ENCODE data around the gene MCM3. TPM values are rescaled to one million over a fixed set of nuclear protein-coding genes. Genes with fewer than 3 reads are reported as not detected.

The MCM3 gene
- total and polyA plus RNA-seq, 8 donors, result 22.8 to 50.0 (median 30.8) TPM

DNA sequence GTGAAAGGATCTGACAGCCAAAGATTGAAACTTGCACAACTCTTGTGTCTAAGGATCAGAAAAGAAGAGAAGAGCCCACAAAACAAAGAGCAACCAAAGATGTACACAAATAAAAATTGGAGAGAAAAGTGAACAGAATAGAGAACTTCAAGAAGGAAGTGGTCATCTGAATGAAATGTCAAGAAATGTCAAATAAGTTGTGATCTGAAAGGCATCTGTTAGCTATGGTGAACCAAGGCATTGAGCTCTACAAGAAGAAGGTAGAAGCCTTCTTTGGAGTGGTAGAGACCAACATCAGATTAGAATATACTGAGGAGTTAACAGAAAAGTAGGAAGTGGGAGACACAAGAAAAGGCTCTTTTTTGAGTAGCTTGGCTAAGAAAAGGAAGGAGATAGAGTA is 68.8 kb downstream of the MCM3 start:
- no peak for DNase-seq
- Histone ChIP-seq H3K27ac (no peak overlapping the region), H3K9me3 (no peaks in the 10 kb centered on the region), H3K4me3 (no peak overlapping the region), H3K4me1 (no peaks in the 10 kb centered on the region), H3K27me3 (no peaks in the 10 kb centered on the region), H3K36me3 (no peaks in the 10 kb centered on the region)
- TF ChIP-seq POLR2AphosphoS5 (IDR thresholded peaks at IDR 0.05), result no peak
- intact Hi-C loops (cut with DNase I; ENCODE audit: low total_unique reads), result no loop called here

Other genes starting within 250 kb of the MCM3 start
- gene PKHD1, start 197.1 kb downstream of the MCM3 start, total RNA-seq, result 10 to 100 TPM in 1 of 5 donors, 1 to 10 TPM in 3, not detected in 1; 3.5 to 19.2 (median 5.8) TPM
- gene PKHD1, start 197.1 kb downstream of the MCM3 start, polyA plus RNA-seq, result under 1 TPM in 2 of 3 donors, not detected in 1; 0.19 to 0.20 TPM
- not detected for gene IL17A, start 98.4 kb downstream of the MCM3 start, total RNA-seq
- under 1 TPM in 1 of 3 donors, not detected in 2; 0.08 TPM for gene IL17A, start 98.4 kb downstream of the MCM3 start, polyA plus RNA-seq
- not detected for gene IL17F, start 40.2 kb downstream of the MCM3 start, total RNA-seq
- not detected for gene IL17F, start 40.2 kb downstream of the MCM3 start, polyA plus RNA-seq
- gene PAQR8, start 77.4 kb upstream of the MCM3 start, total RNA-seq, result 10 to 100 TPM; 14.6 to 46.1 (median 19.6) TPM
- gene PAQR8, start 77.4 kb upstream of the MCM3 start, polyA plus RNA-seq, result 1 to 10 TPM; 4.0 to 5.2 (median 5.2) TPM
- 10 to 100 TPM in 4 of 5 donors, 1 to 10 TPM in 1; 9.3 to 54.3 (median 50.4) TPM for gene EFHC1, start 135.6 kb upstream of the MCM3 start, total RNA-seq
- 10 to 100 TPM in 1 of 3 donors, 1 to 10 TPM in 2; 7.2 to 28.1 (median 7.8) TPM for gene EFHC1, start 135.6 kb upstream of the MCM3 start, polyA plus RNA-seq

All from stomach (tissue), 9 donors.